ENCODE results near the gene ARHGDIA.

Gene ARHGDIA

DNA sequence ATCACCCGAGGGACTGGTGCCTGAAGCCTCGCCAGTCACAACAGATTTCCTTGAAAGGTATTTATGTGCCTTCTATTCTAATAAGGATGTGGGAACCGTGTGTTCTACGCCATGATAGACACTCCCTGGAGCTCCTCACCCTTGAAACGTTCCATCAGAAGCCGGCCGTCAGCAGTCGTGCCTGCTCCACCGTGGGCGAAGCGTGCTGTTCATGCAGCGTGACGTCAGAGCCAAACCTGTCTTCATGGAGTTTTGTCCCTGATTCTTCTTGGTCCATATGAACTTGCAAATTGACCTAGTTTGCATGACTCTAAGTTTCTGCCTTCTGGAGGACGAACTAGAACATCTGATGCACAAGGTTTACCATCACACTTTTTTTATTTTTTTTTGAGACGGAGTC lies 31.8 kb downstream of the ARHGDIA start:
- Histone ChIP-seq H2BK5ac (ENCODE audit: low read length) (no peak overlapping the region), H3K23ac (ENCODE audit: low read depth, low read length, poor library complexity) (no peak overlapping the region), H3K14ac (ENCODE audit: low read length) (no peak overlapping the region), H3K36me3 (replicated peaks in 1 of 2; ENCODE audit: control insufficient read depth in 2 of 2, insufficient read depth in 2 of 2, low read length in 2 of 2) (peaks cover 19 to 21% of the 10 kb centered on the region in 2 donors), H2BK12ac (ENCODE audit: low read length) (no peak overlapping the region), H2AK5ac (ENCODE audit: low read depth, low read length) (no peak overlapping the region), H3K27me3 (ENCODE audit: control insufficient read depth in 3 of 3, insufficient read depth in 3 of 3, low read depth in 1 of 3, low read length in 3 of 3) (no peaks in the 10 kb centered on the region), H2BK15ac (ENCODE audit: low read length) (no peak overlapping the region), H4K8ac (ENCODE audit: low read depth, low read length) (no peak overlapping the region), H3K4me3 (ENCODE audit: low read length in 2 of 2) (no peak overlapping the region), H3K4ac (ENCODE audit: low read length) (no peak overlapping the region), H3K9me3 (replicated peaks in 1 of 2; ENCODE audit: control insufficient read depth in 2 of 2, insufficient read depth in 1 of 2, low read depth in 1 of 2, low read length in 2 of 2) (no peaks in the 10 kb centered on the region), H3K4me2 (ENCODE audit: insufficient read depth, low read length, poor library complexity, severe bottlenecking) (no peak overlapping the region), H3K18ac (ENCODE audit: low read length) (no peak overlapping the region), H3K9ac (ENCODE audit: low read depth, low read length, poor library complexity) (no peak overlapping the region), H4K91ac (ENCODE audit: low read depth, low read length, poor library complexity) (no peak overlapping the region), H3K4me1 (ENCODE audit: control insufficient read depth in 2 of 2, insufficient read depth in 1 of 2, low read depth in 1 of 2, low read length in 2 of 2) (peaks cover 0 to 1% of the 10 kb centered on the region in 2 donors), H3K27ac (replicated peaks; ENCODE audit: low read length) (no peak overlapping the region), H2AFZ (ENCODE audit: low read length) (peak overlapping the region; percentile 37), H2BK120ac (ENCODE audit: low read depth, low read length) (no peak overlapping the region), H3K79me1 (ENCODE audit: low read depth, low read length) (peaks cover 12% of the 10 kb centered on the region)
- no peak for DNase-seq (ENCODE audit: low spot score)
- WGBS, 2 donors (ENCODE audit: extremely low coverage in 2 of 2, insufficient read length in 2 of 2, insufficient replicate concordance in 1 of 2), result no CpG with 5 or more reads among the region's 15 CpGs

DNA sequence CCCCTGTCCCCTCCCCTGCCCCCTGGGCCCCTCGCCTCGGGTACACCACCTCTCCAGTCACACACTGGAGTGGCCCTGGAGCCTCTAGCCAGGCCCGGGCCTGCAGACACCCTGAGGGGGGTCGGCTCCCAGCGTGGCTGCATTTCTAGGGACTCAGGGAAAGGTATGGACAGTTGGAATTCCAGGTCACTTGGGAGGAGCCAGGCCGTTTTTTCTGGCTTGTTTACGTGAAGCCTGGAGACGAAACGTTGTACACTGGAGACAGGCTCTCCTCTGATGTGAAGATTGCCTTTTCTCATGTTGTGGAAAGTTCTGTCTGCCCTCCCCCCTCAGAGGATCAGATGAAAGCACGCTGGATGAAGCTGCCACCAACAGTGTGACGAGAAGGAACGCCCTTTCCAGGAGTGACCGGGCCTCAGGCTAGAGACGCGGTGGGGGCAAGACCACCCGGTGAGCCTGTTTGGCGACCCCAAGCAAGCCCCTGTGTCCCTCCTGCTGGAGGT lies 32.3 kb downstream of the ARHGDIA start:
- Histone ChIP-seq H3K4me2 (ENCODE audit: insufficient read depth, low read length, poor library complexity, severe bottlenecking) (no peak overlapping the region), H2BK5ac (ENCODE audit: low read length) (no peak overlapping the region), H3K18ac (ENCODE audit: low read length) (no peak overlapping the region), H3K9ac (ENCODE audit: low read depth, low read length, poor library complexity) (no peak overlapping the region), H3K4ac (ENCODE audit: low read length) (no peak overlapping the region), H2AK5ac (ENCODE audit: low read depth, low read length) (no peak overlapping the region), H2BK12ac (ENCODE audit: low read length) (no peak overlapping the region), H3K23ac (ENCODE audit: low read depth, low read length, poor library complexity) (no peak overlapping the region), H3K4me3 (ENCODE audit: low read length in 2 of 2) (no peak overlapping the region), H2AFZ (ENCODE audit: low read length) (peak overlapping the region; percentile 37), H2BK120ac (ENCODE audit: low read depth, low read length) (no peak overlapping the region), H3K27ac (replicated peaks; ENCODE audit: low read length) (no peak overlapping the region), H4K91ac (ENCODE audit: low read depth, low read length, poor library complexity) (no peak overlapping the region), H3K4me1 (ENCODE audit: control insufficient read depth in 2 of 2, insufficient read depth in 1 of 2, low read depth in 1 of 2, low read length in 2 of 2) (peaks cover 0 to 3% of the 10 kb centered on the region in 2 donors), H4K8ac (ENCODE audit: low read depth, low read length) (no peak overlapping the region), H3K36me3 (replicated peaks in 1 of 2; ENCODE audit: control insufficient read depth in 2 of 2, insufficient read depth in 2 of 2, low read length in 2 of 2) (peaks cover 14 to 16% of the 10 kb centered on the region in 2 donors), H3K14ac (ENCODE audit: low read length) (no peak overlapping the region), H3K27me3 (ENCODE audit: control insufficient read depth in 3 of 3, insufficient read depth in 3 of 3, low read depth in 1 of 3, low read length in 3 of 3) (no peaks in the 10 kb centered on the region), H3K9me3 (replicated peaks in 1 of 2; ENCODE audit: control insufficient read depth in 2 of 2, insufficient read depth in 1 of 2, low read depth in 1 of 2, low read length in 2 of 2) (no peaks in the 10 kb centered on the region), H2BK15ac (ENCODE audit: low read length) (no peak overlapping the region), H3K79me1 (ENCODE audit: low read depth, low read length) (peaks cover 12% of the 10 kb centered on the region)
- DNase-seq (ENCODE audit: low spot score), result no peak
- no CpG with 5 or more reads among the region's 17 CpGs for WGBS, 2 donors (ENCODE audit: extremely low coverage in 2 of 2, insufficient read length in 2 of 2, insufficient replicate concordance in 1 of 2)

DNA sequence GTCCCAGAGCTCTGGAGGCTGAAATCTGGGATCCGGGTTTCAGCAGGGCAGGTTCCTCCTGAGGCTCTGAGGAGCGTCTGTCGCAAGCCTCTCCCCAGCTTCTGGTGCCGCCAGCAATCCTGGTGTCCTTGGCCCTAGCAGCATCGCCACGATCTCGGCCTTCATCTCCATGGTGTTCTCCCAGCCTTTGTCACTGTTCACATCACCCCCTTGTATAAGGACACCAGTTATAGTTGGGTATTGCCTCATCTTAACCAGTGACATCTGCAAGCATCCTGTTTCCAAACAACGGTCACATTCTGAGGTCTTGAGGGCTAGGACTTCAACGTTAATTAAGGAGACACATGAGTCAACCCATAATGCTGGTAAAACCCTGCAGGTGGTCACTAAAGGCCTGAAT lies 33.5 kb downstream of the ARHGDIA start:
- H2BK5ac ChIP-seq (ENCODE audit: low read length), result no peak overlapping the region
- H2AK5ac ChIP-seq (ENCODE audit: low read depth, low read length), result no peak overlapping the region
- H3K79me1 ChIP-seq (ENCODE audit: low read depth, low read length), result peaks cover 14% of the 10 kb centered on the region
- no peak overlapping the region for H3K23ac ChIP-seq (ENCODE audit: low read depth, low read length, poor library complexity)
- peaks cover 4 to 5% of the 10 kb centered on the region in 2 donors for H3K36me3 ChIP-seq (replicated peaks in 1 of 2; ENCODE audit: control insufficient read depth in 2 of 2, insufficient read depth in 2 of 2, low read length in 2 of 2)
- no peak overlapping the region for H4K91ac ChIP-seq (ENCODE audit: low read depth, low read length, poor library complexity)
- DNase-seq (ENCODE audit: low spot score), result no peak
- no peak overlapping the region for H3K4me3 ChIP-seq (ENCODE audit: low read length in 2 of 2)
- no peak overlapping the region for H3K18ac ChIP-seq (ENCODE audit: low read length)
- H3K27ac ChIP-seq (replicated peaks; ENCODE audit: low read length), result no peak overlapping the region
- no peaks in the 10 kb centered on the region for H3K9me3 ChIP-seq (replicated peaks in 1 of 2; ENCODE audit: control insufficient read depth in 2 of 2, insufficient read depth in 1 of 2, low read depth in 1 of 2, low read length in 2 of 2)
- peaks cover 0 to 3% of the 10 kb centered on the region in 2 donors for H3K4me1 ChIP-seq (ENCODE audit: control insufficient read depth in 2 of 2, insufficient read depth in 1 of 2, low read depth in 1 of 2, low read length in 2 of 2)
- no peak overlapping the region for H2BK15ac ChIP-seq (ENCODE audit: low read length)
- no peak overlapping the region for H2BK12ac ChIP-seq (ENCODE audit: low read length)
- no peak overlapping the region for H3K14ac ChIP-seq (ENCODE audit: low read length)
- H4K8ac ChIP-seq (ENCODE audit: low read depth, low read length), result no peak overlapping the region
- no peaks in the 10 kb centered on the region for H3K27me3 ChIP-seq (ENCODE audit: control insufficient read depth in 3 of 3, insufficient read depth in 3 of 3, low read depth in 1 of 3, low read length in 3 of 3)
- H3K4me2 ChIP-seq (ENCODE audit: insufficient read depth, low read length, poor library complexity, severe bottlenecking), result no peak overlapping the region
- H2BK120ac ChIP-seq (ENCODE audit: low read depth, low read length), result no peak overlapping the region
- H3K4ac ChIP-seq (ENCODE audit: low read length), result no peak overlapping the region
- WGBS, 2 donors (ENCODE audit: extremely low coverage in 2 of 2, insufficient read length in 2 of 2, insufficient replicate concordance in 1 of 2), result no CpG with 5 or more reads among the region's 9 CpGs
- no peak overlapping the region for H2AFZ ChIP-seq (ENCODE audit: low read length)
- H3K9ac ChIP-seq (ENCODE audit: low read depth, low read length, poor library complexity), result no peak overlapping the region

DNA sequence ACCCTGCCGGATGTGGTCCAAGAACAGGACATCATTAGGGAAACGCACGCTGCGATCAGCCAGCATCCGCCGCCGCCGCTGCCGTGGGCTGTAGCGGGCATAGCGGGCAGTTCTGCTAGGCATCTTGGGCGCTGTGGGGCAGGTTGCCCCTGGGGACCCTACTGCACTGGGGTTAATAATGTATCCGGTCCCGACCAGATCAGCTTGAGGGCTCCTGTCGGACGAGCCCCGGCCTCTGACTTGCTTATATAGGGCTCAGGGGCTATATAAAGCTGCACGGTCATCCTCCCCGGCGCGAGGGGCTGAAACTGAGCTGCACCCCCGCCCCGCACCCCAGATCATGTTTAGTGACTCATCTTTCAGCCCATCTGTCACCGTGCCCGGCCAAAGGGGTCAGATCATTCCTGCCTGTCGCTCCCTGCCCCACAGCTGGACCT lies 36.3 kb downstream of the ARHGDIA start, which contains the start of gene PPP1R27:
PPP1R27 (minus strand) TSS at position 220 of the 437 bp plus-strand sequence; CDS start at position 123, 97 bp downstream.
- Histone ChIP-seq H3K4ac (ENCODE audit: low read length) (peak within 1 kb of the TSS; percentile 1), H4K8ac (ENCODE audit: low read depth, low read length) (peak within 1 kb of the TSS; percentile 65), H2BK12ac (ENCODE audit: low read length) (peak within 1 kb of the TSS; percentile 7), H2BK120ac (ENCODE audit: low read depth, low read length) (no peak within 1 kb of the TSS), H3K27me3 (ENCODE audit: control insufficient read depth in 3 of 3, insufficient read depth in 3 of 3, low read depth in 1 of 3, low read length in 3 of 3) (no peaks in the 10 kb centered on the region), H3K14ac (ENCODE audit: low read length) (no peak within 1 kb of the TSS), H3K9ac (ENCODE audit: low read depth, low read length, poor library complexity) (peak within 1 kb of the TSS; percentile 30), H2AK5ac (ENCODE audit: low read depth, low read length) (peak within 1 kb of the TSS; percentile 63), H3K4me1 (ENCODE audit: control insufficient read depth in 2 of 2, insufficient read depth in 1 of 2, low read depth in 1 of 2, low read length in 2 of 2) (peaks cover 6 to 11% of the 10 kb centered on the region in 2 donors), H2BK5ac (ENCODE audit: low read length) (no peak within 1 kb of the TSS), H3K27ac (replicated peaks; ENCODE audit: low read length) (no peak within 1 kb of the TSS), H3K23ac (ENCODE audit: low read depth, low read length, poor library complexity) (peak within 1 kb of the TSS; percentile 80), H2AFZ (ENCODE audit: low read length) (peak within 1 kb of the TSS; percentile 83), H3K79me1 (ENCODE audit: low read depth, low read length) (peaks cover 22% of the 10 kb centered on the region), H3K36me3 (replicated peaks in 1 of 2; ENCODE audit: control insufficient read depth in 2 of 2, insufficient read depth in 2 of 2, low read length in 2 of 2) (peaks cover 2 to 7% of the 10 kb centered on the region in 2 donors), H4K91ac (ENCODE audit: low read depth, low read length, poor library complexity) (no peak within 1 kb of the TSS), H3K4me3 (ENCODE audit: low read length in 2 of 2) (peak within 1 kb of the TSS; percentile 81 to 96), H3K9me3 (replicated peaks in 1 of 2; ENCODE audit: control insufficient read depth in 2 of 2, insufficient read depth in 1 of 2, low read depth in 1 of 2, low read length in 2 of 2) (no peaks in the 10 kb centered on the region), H3K18ac (ENCODE audit: low read length) (no peak within 1 kb of the TSS), H2BK15ac (ENCODE audit: low read length) (no peak within 1 kb of the TSS), H3K4me2 (ENCODE audit: insufficient read depth, low read length, poor library complexity, severe bottlenecking) (peak within 1 kb of the TSS; percentile 77)
- DNase-seq (ENCODE audit: low spot score), result no peak
- no CpG with 5 or more reads among the region's 26 CpGs for WGBS, 2 donors (ENCODE audit: extremely low coverage in 2 of 2, insufficient read length in 2 of 2, insufficient replicate concordance in 1 of 2)
